GM10266 (cell line): ENCODE measurements around the gene YWHAG.
A peak's percentile ranks its signal among the peaks of the same experiment; 100 is the strongest.

Source experiments
- DNase-seq: peaks from one replicate; pipeline ENCODE4 v3.0.0; 2012; ENCODE audit errors: extremely low spot score
- TF ChIP-seq, protein P1 (sequence below): IDR thresholded peaks from 2 replicates; pipeline ENCODE4 v1.5.1; 2012; ENCODE audit warnings: mild to moderate bottlenecking, low read depth; ENCODE audit not compliant: control insufficient read depth, insufficient read depth; ENCODE audit errors: missing control alignments

YWHAG gene

DNA sequence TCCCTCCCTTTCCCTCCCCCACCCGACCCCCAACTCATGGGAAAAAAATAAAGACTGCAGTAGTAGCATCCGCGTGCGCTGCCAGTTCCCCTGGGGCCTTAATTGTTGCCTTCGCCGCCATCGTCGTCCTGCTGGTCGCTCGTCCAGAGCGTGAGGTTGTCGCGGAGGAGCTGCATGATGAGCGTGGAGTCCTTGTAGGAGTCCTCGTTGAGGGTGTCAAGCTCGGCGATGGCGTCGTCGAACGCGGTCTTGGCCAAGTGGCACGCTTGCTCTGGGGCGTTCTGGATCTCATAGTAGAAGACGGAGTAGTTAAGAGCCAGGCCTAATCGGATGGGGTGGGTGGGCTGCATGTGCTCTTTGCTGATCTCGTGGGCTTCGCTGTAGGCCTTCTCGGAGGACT is 29.3 kb downstream of the YWHAG start:
- TF ChIP-seq, protein P1, sequence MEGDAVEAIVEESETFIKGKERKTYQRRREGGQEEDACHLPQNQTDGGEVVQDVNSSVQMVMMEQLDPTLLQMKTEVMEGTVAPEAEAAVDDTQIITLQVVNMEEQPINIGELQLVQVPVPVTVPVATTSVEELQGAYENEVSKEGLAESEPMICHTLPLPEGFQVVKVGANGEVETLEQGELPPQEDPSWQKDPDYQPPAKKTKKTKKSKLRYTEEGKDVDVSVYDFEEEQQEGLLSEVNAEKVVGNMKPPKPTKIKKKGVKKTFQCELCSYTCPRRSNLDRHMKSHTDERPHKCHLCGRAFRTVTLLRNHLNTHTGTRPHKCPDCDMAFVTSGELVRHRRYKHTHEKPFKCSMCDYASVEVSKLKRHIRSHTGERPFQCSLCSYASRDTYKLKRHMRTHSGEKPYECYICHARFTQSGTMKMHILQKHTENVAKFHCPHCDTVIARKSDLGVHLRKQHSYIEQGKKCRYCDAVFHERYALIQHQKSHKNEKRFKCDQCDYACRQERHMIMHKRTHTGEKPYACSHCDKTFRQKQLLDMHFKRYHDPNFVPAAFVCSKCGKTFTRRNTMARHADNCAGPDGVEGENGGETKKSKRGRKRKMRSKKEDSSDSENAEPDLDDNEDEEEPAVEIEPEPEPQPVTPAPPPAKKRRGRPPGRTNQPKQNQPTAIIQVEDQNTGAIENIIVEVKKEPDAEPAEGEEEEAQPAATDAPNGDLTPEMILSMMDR, result no peak

DNA sequence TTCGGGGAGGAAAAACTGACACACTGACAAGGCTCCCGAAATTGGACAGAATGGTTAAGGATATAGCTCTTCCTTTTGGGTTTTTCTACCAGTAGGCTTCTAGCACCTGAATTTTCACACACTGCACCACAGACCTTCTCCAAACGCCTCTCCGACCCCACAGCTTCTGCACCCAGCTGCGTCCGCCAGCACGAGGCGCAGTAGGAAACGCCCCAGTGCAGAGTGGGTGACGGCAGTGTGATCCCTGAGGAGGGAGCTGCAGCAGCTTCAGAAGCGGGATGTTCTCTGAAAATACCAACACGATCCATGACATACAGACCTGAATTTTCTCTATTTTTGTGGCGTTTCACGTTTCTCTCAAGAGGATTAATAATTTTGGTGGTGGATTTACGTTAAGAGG is 30.4 kb downstream of the YWHAG start:
- no peak for DNase-seq
- TF ChIP-seq, protein P1, result no peak

More for the DNA sequence above, 29.3 kb downstream of the YWHAG start:
- no peak for DNase-seq

DNA sequence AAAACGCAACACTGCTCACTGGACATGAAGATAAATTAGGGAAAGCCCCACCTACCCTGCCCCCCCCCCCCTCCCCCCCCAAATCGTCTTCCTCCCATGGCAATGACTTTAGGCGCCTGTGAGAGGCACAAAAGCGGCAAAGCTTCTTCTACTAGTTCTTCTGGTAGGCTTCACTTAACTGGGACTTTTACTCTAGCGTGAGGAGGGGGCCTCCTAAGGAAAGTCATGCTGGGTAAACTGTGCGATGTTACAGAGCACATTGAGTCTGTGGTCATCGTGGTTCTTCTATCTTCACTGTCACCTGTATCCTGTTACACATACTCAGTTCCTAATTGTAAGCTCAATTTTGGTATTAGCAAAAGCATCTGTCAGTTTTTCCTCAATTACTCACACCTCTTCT is 31.2 kb downstream of the YWHAG start:
- TF ChIP-seq, protein P1, result no peak

DNA sequence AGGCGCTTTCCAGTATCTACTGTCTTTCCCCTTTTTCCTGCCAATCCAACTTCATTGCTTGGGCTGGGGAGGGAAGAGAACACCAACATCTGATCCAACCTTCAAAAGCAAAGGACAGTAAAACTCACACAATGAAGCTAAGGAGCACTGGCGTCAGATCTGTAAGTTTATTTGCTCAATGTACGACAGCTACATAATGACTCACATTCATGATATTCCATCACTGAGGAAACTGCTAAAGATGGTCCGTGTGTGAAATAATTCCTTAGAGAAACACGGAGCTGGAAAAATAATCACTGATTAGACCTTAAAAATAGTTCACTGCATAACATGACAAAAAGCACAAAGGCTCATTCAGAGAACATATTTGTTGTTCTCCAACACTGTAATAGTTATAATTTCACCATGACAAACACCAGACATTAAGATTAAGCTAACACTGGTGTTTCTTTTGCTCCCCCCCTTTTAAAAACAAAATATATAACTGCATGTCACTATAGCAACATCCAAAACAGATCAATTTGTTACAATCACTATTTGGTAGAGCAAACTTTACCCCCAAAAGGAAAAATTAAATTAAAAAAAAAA is 32.1 kb downstream of the YWHAG start:
- TF ChIP-seq, protein P1, result no peak
- no peak for DNase-seq

More for the DNA sequence above, 31.2 kb downstream of the YWHAG start:
- no peak for DNase-seq

DNA sequence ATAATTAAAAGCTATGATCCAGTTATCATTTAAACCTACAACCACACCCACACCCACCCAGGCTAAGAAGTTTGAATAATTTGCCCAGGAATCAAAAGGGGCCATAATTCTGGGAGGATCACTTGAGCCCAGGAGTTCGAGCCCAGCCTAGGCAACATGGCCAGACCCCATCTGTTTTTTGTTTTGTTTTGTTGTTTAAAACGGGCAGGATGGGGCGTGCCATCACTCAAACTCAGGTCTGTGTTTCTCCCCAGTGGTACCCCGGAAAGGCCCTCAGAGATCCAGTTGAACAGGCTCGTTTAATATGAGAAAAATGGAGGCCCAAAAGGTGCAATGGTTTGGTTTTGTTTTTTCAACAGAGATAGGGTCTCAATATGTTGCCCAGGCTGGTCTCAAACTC is 33.0 kb downstream of the YWHAG start:
- TF ChIP-seq, protein P1, result no peak
- no peak for DNase-seq

DNA sequence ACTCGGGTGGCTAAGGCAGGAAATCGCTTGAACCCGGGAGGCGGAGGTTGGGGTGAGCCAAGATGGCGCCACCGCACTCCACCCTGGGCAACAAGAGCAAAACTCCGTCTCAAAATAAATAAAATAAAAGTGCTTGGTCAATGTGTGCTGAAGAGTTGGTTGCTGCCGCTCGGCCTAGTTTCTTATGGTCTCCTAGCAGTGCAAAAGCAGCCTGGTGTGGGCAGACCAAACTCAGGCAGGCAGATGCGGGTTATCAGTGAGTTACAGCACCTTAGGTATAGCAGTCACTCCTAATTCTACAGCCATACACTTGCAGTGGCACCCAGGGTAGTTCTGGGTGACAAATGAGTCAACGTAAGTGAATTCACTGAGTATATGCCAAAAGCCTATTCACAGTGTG is 33.7 kb downstream of the YWHAG start:
- DNase-seq, result no peak
- TF ChIP-seq, protein P1, result no peak

DNA sequence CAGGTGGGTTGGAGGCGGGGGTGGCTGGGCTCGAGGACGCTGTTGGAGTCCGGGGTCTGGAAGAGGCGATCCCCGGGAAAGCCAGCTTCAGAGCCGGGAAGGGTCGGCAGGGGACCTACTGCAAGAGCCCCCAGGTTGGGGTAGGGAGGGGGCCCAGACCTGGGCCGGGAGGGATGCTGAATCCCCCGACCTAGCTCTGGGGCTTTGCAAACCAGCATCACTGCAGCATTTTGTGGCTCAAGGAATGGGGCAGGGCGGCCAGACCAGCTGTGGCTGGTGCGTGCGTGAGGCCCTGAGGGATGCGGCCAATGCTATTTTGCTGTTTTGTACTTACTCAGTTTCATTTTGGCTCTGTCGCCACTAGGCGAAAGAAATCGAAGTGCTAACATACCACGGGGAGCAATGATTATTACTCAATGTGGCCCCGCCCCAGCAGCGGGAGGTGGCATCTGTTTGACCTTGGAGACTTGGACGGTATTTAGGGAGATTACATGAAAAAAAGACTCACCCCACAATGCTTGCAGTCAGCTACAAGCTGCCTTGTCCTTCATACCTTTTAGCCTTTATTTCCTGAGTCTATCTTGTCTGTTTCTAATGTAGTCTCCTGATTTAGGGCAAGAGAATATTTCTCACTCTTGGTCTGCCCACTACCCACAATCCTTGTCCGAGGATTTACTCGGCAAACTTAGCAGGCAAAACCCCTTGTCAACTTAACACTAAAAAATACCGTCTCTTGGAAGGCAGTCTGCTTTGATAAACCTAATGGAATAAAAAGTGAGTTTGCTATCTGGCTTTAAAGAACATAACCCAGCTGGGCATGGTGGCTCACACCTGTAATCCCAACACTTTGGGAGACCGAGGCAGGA is 40.1 kb downstream of the YWHAG start:
- TF ChIP-seq, protein P1, result peak; percentile 36
- peak; percentile 80 for DNase-seq
